Testis (tissue), 2 donors: ENCODE results near the gene NLGN2.

Experiments used
- CTCF ChIP-seq, 3 experiments: fragments of 450-650 bp in 2 of 3; fragments of 200-600 bp in 1 of 3; sonication (generic) in 1 of 3; IDR thresholded peaks; one replicate each; pipeline ENCODE4 v1.5.1; 2016 to 2019; ENCODE audit warnings: antibody characterized with exemption in 3 of 3, mild to moderate bottlenecking in 2 of 3, moderate library complexity in 1 of 3
- POLR2A ChIP-seq: fragments of 450-650 bp; IDR thresholded peaks from one replicate; pipeline ENCODE4 v1.6.1; 2017; ENCODE audit warnings: antibody characterized with exemption, mild to moderate bottlenecking, moderate library complexity

GRCh38 chr17:7393613-7394451 is 13.8 kb upstream of the NLGN2 start:
- no peak for TF ChIP-seq POLR2A
- TF ChIP-seq CTCF (IDR thresholded peaks at IDR 0.05) = no peak
